Tibial nerve (tissue), 4 donors: ENCODE results near the gene IZUMO1. TPM values are rescaled to one million over a fixed set of nuclear protein-coding genes. Genes with fewer than 3 reads are reported as not detected.

Experiments
- DNase-seq, 2 donors: peaks; one replicate each; pipeline ENCODE4 v3.0.0-alpha.2; 2019; ENCODE audit warnings: low spot score in 2 of 2
- H3K27ac ChIP-seq, 4 donors: fragments of 200-600 bp; sonication (generic) in 3 of 4; one replicate each; pipeline ENCODE4 v1.5.1; 2017 to 2019; ENCODE audit warnings: mild to moderate bottlenecking in 1 of 4
- H3K27me3 ChIP-seq, 2 donors: fragments of 200-600 bp; sonication (generic) in 1 of 2; one replicate each; pipeline versions ENCODE4 v1.5.1 to v1.6.0; 2017 to 2019
- H3K36me3 ChIP-seq, 3 donors: fragments of 200-600 bp; sonication (generic); one replicate each; pipeline ENCODE4 v1.5.1; 2018 to 2019
- H3K4me1 ChIP-seq, 4 donors: fragments of 200-600 bp; sonication (generic) in 3 of 4; one replicate each; pipeline ENCODE4 v1.5.1; 2017 to 2019
- H3K4me3 ChIP-seq, 4 donors: fragments of 200-600 bp; sonication (generic) in 3 of 4; one replicate each; pipeline ENCODE4 v1.5.1; 2017 to 2019; ENCODE audit warnings: mild to moderate bottlenecking in 1 of 4, moderate library complexity in 1 of 4
- H3K9me3 ChIP-seq, 4 donors: fragments of 200-600 bp; sonication (generic) in 3 of 4; one replicate each; pipeline ENCODE4 v1.5.1; 2017 to 2019
- CTCF ChIP-seq, 5 experiments: fragments of 200-600 bp in 3 of 5; fragments of 450-650 bp in 2 of 5; sonication (generic) in 3 of 5; IDR thresholded peaks; one replicate each; pipeline ENCODE4 v1.5.1; 2016 to 2019; ENCODE audit warnings: antibody characterized with exemption in 5 of 5, mild to moderate bottlenecking in 3 of 5, moderate library complexity in 2 of 5
- EP300 ChIP-seq, 2 donors: sonication (generic); formaldehyde crosslinking; IDR thresholded peaks; one replicate each; pipeline ENCODE4 v1.6.1; 2017; ENCODE audit warnings: antibody characterized with exemption in 2 of 2, mild to moderate bottlenecking in 1 of 2
- POLR2A ChIP-seq, 2 donors: fragments of 450-650 bp; IDR thresholded peaks; one replicate each; pipeline ENCODE4 v1.6.1; 2017; ENCODE audit warnings: antibody characterized with exemption in 2 of 2, mild to moderate bottlenecking in 2 of 2, moderate library complexity in 2 of 2
- WGBS, 2 donors: methylation state at CpG; one replicate each; pipeline ENCODE4 v1.1.5; 2018; 5-methylcytosine and 5-hydroxymethylcytosine counted together
- total RNA-seq, 4 donors: library from RNA; depleted of rRNA; stranded (reverse); fragments of >200 nt; gene quantifications; one replicate each; pipeline ENCODE4 v1.1.0, GENCODE V29; 2016

IZUMO1 gene
- total RNA-seq, 4 donors from 2014 or later = 0.21 to 0.30 TPM; not detected in 2

DNA sequence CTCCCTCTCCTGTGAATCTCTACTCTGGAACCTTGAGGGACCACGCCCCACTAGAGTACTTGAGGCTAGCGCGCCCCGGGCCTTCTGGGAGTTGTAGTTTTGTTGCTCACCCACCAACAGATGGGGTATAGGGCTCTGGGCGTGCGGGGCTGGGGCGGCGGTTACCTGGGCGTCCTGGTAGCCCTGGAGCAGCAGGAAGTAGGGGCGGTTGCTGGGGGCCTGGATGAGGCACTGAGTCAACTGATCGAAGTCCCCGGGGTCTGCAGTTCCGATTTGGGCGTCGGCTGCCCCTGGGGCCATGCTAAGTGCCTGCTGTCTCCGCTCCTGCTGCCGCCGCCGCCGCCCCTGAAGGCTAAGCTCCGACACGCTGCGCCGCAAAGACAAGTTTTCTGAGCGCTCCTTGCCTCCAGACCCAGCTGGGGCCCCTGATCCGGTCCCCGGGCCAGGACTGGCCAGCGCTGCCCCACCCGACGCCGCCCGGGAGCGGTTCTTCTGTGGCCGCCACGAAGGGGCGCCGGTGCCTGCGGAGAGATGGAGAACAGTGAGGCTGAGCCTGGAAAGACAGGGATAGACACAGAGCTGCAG lies 11.6 kb downstream of the IZUMO1 start:
- no peaks in the 10 kb centered on the region for H3K9me3 ChIP-seq
- H3K27me3 ChIP-seq = peaks cover 0 to 5% of the 10 kb centered on the region in 2 donors
- TF ChIP-seq CTCF (IDR thresholded peaks at IDR 0.05) = no peak
- TF ChIP-seq POLR2A (IDR thresholded peaks at IDR 0.05) = no peak
- H3K27ac ChIP-seq = no peak overlapping the region
- no peak for DNase-seq
- peaks cover 0 to 6% (median 0%) of the 10 kb centered on the region in 3 donors for H3K36me3 ChIP-seq
- H3K4me1 ChIP-seq = peaks cover 0 to 19% (median 13%) of the 10 kb centered on the region in 4 donors
- no peak overlapping the region for H3K4me3 ChIP-seq
- 49 to 54% methylated on average over 23 to 36 of the region's 38 CpGs for WGBS, 2 donors

DNA sequence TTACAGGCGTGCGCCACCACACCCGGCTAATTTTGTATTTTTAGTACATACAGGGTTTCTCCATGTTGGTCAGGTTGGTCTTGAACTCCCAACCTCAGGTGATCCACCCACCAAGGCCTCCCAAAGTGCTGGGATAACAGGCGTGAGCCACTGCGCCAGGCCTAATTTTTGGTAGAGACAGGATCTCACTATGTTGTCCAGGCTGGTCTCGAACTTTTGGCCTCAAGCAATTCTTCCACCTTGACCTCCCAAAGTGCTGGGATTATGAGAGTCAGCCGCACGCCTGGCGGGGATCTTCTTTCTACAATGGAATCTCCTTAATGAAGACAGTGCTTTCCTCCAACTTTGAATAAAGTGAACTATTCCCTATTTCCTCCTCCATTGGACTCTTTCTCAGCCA lies 12.1 kb downstream of the IZUMO1 start:
- no peaks in the 10 kb centered on the region for H3K9me3 ChIP-seq
- no peak overlapping the region for H3K27ac ChIP-seq
- H3K4me1 ChIP-seq = peaks cover 0 to 17% (median 10%) of the 10 kb centered on the region in 4 donors
- no peak for TF ChIP-seq EP300 (IDR thresholded peaks at IDR 0.05)
- TF ChIP-seq POLR2A (IDR thresholded peaks at IDR 0.05) = no peak
- TF ChIP-seq CTCF (IDR thresholded peaks at IDR 0.05) = no peak
- peaks cover 0 to 5% of the 10 kb centered on the region in 2 donors for H3K27me3 ChIP-seq
- WGBS, 2 donors = 94 to 98% methylated on average over 9 of the region's 9 CpGs
- peaks cover 0 to 6% (median 0%) of the 10 kb centered on the region in 3 donors for H3K36me3 ChIP-seq
- DNase-seq = no peak
- no peak overlapping the region for H3K4me3 ChIP-seq

GRCh38 chr19:48731452-48731851 lies 15.3 kb downstream of the IZUMO1 start:
- no peak for TF ChIP-seq EP300 (IDR thresholded peaks at IDR 0.05)
- no peak for TF ChIP-seq CTCF (IDR thresholded peaks at IDR 0.05)
- WGBS, 2 donors = 91 to 93% methylated on average over 4 of the region's 4 CpGs

DNA sequence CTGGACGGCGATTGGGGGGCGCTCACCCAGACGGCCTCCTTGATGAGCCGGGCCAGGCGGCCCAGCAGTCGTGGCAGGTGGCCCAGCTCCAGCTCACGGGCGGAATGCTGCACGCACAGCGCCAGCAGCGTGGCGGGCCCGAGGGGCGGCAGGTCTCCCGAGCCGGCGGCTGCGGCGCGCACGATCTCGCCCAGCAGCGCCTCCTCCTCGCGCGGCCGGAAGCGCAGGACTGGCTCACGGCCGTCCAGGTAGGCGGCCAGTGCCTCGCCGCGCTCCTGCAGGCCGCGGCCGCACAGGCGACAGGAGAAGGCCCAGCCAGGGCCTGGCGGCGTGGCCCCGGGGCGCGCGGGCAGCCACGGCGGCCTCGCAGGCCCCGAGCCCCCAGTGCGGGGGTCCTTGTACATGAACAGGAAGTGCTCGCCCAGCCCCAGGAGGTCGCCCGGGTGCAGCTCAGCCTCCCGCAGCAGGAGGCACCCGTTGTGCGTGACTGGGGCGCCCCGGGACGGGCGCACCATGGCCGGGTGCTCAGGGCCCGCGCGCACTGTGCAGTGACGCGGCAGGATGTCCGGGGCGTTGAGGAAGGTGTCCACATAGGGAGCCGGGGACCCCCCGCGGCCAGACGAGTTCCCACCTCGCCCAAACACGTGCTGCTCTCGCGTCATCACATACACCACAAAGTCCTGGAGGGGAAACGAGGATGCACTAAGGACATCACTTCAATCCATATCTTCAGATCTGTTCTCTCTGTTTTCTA lies 17.6 kb downstream of the IZUMO1 start:
- H3K27ac ChIP-seq = peak overlapping the region in 1 of 4 donors; percentile 56
- DNase-seq = no peak

More at GRCh38 chr19:48731452-48731851, 15.3 kb downstream of the IZUMO1 start:
- H3K36me3 ChIP-seq = peaks cover 0 to 10% (median 0%) of the 10 kb centered on the region in 3 donors
- DNase-seq = no peak
- peaks cover 0 to 5% of the 10 kb centered on the region in 2 donors for H3K27me3 ChIP-seq
- no peak overlapping the region for H3K4me3 ChIP-seq
- H3K27ac ChIP-seq = no peak overlapping the region
- H3K9me3 ChIP-seq = no peaks in the 10 kb centered on the region
- no peaks in the 10 kb centered on the region for H3K4me1 ChIP-seq

More for the DNA sequence above, 17.6 kb downstream of the IZUMO1 start:
- Histone ChIP-seq H3K4me1 (peaks cover 0 to 17% (median 8%) of the 10 kb centered on the region in 4 donors), H3K27me3 (no peaks in the 10 kb centered on the region), H3K9me3 (no peaks in the 10 kb centered on the region), H3K4me3 (peak overlapping the region in 2 of 4 donors; percentile 23 to 24), H3K36me3 (peaks cover 0 to 4% (median 0%) of the 10 kb centered on the region in 3 donors)
- TF ChIP-seq CTCF (IDR thresholded peaks at IDR 0.05) (no peak), POLR2A (IDR thresholded peaks at IDR 0.05) (no peak), EP300 (IDR thresholded peaks at IDR 0.05) (no peak)
- WGBS, 2 donors = 61 to 74% methylated on average over 47 to 60 of the region's 77 CpGs
